Measurements from ENCODE around the gene PTPRF. TPM values are rescaled to one million over a fixed set of nuclear protein-coding genes. Genes with fewer than 3 reads are reported as not detected.
"Not testable (repeated sequence)": the region's sequence is repeated elsewhere in the genome, so short reads cannot be mapped to it uniquely, and the experiment has no call there.

PTPRF gene
- total and polyA plus RNA-seq, 5 donors from 2014 or later, result 0.22 TPM; not detected in 4

DNA sequence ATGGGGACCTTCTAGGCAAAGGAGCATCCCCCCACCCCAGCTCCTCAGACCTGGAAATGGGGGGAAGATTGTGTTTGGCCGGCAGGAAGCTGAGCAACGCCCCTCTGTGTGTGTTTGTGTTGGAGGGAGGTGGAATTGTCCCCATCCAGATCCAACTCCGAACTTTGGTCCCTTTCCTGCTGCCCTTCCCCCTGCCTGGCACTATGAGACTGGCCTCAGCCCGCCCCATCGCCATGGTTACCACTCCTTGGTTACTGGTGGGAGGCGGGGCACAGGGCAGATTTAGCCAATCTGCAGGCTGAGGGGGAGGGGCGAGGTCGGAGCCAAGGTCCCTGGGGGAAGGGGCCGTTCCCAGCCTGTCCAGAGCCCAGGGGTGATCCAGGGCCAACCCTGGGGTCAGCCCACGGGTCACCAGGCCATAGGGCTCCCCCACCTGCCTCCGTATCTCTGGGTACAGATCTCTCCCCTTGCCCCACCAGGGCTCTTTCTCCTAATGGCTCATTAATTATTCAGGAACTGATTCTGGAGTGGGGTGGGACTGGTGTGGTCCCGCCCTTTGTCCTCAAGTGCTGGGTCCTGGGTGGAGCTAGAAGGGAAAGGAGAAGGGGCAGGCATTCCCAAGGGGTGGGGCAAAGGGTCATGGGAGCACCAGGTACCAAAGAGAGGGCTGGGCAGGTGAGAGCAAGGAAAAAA lies 15.2 kb downstream of the PTPRF start:
- no peak overlapping the region for H3K4me3 ChIP-seq (ENCODE audit: low read depth, low read length)
- no peak for ATAC-seq (ENCODE audit: low read depth in 2 of 2)
- DNase-seq, result no peak
- no peak overlapping the region for H3K27ac Mint-ChIP-seq
- no peaks in the 10 kb centered on the region for H3K36me3 Mint-ChIP-seq
- no peak overlapping the region for H3K4me3 Mint-ChIP-seq
- H3K4me1 ChIP-seq (ENCODE audit: control insufficient read depth, insufficient read depth, low read length, poor library complexity, severe bottlenecking), result peaks cover 3% of the 10 kb centered on the region
- no peaks in the 10 kb centered on the region for H3K9me3 Mint-ChIP-seq
- H3K4me1 Mint-ChIP-seq, result peaks cover 0 to 10% (median 4%) of the 10 kb centered on the region in 4 donors
- no peak overlapping the region for H3K27ac ChIP-seq (ENCODE audit: insufficient read depth, low read length, poor library complexity, severe bottlenecking)
- no peaks in the 10 kb centered on the region for H3K27me3 Mint-ChIP-seq
- H3K9me3 ChIP-seq (ENCODE audit: control insufficient read depth in 2 of 2, low read length in 2 of 2), result no peaks in the 10 kb centered on the region
- no peaks in the 10 kb centered on the region for H3K36me3 ChIP-seq (ENCODE audit: control insufficient read depth, insufficient read depth, low read length)
- no peaks in the 10 kb centered on the region for H3K27me3 ChIP-seq (ENCODE audit: control insufficient read depth, insufficient read depth, low read length)

DNA sequence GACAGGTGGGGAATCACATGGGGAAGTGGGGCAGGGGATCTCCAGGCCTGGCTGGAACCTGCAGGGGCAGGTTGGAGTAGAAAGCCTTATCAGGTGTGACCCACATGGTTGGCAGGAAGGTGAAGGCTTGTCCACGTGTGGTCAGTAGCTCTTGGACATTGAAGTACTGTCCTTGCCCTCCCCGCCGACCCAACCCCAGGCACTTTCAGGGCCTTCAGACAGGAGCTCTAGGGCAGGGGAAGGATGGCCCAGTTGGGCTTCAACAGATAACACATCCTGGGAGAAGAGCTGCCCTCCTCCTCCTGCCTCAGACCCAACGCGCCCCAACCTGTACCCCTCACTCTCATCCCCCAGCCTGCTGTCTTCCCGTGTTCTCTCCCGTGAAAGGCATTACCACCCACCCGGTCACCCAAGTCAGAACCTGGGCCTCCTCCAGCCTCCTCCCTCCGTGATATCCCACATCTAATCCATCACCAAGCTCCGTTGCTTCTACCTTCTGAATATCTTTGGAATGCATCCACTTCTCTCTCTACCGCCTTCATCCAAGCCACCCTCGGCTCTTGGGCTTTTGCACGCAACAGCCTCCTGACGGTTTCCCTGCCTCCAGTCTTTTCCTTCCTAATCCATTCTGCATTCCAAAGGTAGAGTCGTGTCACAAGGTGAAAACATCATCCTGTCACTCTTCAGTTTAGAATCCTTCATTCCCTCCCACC lies 15.9 kb downstream of the PTPRF start:
- Mint-ChIP-seq H3K27me3 (no peaks in the 10 kb centered on the region), H3K4me3 (no peak overlapping the region), H3K27ac (no peak overlapping the region), H3K36me3 (no peaks in the 10 kb centered on the region), H3K4me1 (peaks cover 0 to 10% (median 4%) of the 10 kb centered on the region in 4 donors), H3K9me3 (no peaks in the 10 kb centered on the region)
- Histone ChIP-seq H3K27ac (ENCODE audit: insufficient read depth, low read length, poor library complexity, severe bottlenecking) (no peak overlapping the region), H3K27me3 (ENCODE audit: control insufficient read depth, insufficient read depth, low read length) (no peaks in the 10 kb centered on the region), H3K36me3 (ENCODE audit: control insufficient read depth, insufficient read depth, low read length) (no peaks in the 10 kb centered on the region), H3K4me3 (ENCODE audit: low read depth, low read length) (no peak overlapping the region), H3K4me1 (ENCODE audit: control insufficient read depth, insufficient read depth, low read length, poor library complexity, severe bottlenecking) (peaks cover 3% of the 10 kb centered on the region), H3K9me3 (ENCODE audit: control insufficient read depth in 2 of 2, low read length in 2 of 2) (no peaks in the 10 kb centered on the region)
- ATAC-seq (ENCODE audit: low read depth in 2 of 2) (no peak), DNase-seq (no peak)

DNA sequence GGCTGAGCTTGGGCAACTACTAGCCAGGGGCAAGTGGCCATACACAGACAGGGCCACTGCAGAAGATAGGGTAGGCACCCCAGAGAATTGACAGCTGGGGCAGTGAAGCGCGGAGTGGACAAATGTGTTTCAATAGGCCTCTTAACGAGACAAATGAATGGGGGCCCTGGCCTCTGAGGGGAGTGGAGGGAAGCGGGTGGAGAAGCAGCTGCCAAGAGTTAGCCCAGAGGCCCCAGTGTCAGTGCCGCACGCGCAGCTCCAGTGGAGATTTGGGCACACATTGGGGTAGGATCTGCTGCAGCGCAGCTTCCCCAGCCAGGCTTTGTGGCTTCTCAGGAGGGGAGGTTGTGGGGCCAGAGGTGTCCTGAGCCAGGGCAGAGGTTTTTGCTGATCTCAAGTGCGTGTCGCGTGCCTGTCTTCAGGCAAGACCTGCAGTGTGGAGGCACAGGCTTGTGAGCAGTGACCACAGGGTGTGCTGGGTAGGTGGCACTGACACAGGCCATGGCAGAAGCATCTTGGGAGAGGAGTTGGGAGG lies 16.9 kb downstream of the PTPRF start:
- Mint-ChIP-seq H3K9me3 (no peaks in the 10 kb centered on the region), H3K27me3 (peaks cover 7% of the 10 kb centered on the region), H3K4me1 (peaks cover 0 to 10% (median 4%) of the 10 kb centered on the region in 4 donors), H3K4me3 (no peak overlapping the region), H3K36me3 (no peaks in the 10 kb centered on the region), H3K27ac (no peak overlapping the region)
- H3K27me3 ChIP-seq (ENCODE audit: control insufficient read depth, insufficient read depth, low read length), result no peaks in the 10 kb centered on the region
- ATAC-seq (ENCODE audit: low read depth in 2 of 2), result no peak
- H3K36me3 ChIP-seq (ENCODE audit: control insufficient read depth, insufficient read depth, low read length), result no peaks in the 10 kb centered on the region
- H3K27ac ChIP-seq (ENCODE audit: insufficient read depth, low read length, poor library complexity, severe bottlenecking), result no peak overlapping the region
- peaks cover 3% of the 10 kb centered on the region for H3K4me1 ChIP-seq (ENCODE audit: control insufficient read depth, insufficient read depth, low read length, poor library complexity, severe bottlenecking)
- H3K9me3 ChIP-seq (ENCODE audit: control insufficient read depth in 2 of 2, low read length in 2 of 2), result no peaks in the 10 kb centered on the region
- no peak for DNase-seq
- no peak overlapping the region for H3K4me3 ChIP-seq (ENCODE audit: low read depth, low read length)

DNA sequence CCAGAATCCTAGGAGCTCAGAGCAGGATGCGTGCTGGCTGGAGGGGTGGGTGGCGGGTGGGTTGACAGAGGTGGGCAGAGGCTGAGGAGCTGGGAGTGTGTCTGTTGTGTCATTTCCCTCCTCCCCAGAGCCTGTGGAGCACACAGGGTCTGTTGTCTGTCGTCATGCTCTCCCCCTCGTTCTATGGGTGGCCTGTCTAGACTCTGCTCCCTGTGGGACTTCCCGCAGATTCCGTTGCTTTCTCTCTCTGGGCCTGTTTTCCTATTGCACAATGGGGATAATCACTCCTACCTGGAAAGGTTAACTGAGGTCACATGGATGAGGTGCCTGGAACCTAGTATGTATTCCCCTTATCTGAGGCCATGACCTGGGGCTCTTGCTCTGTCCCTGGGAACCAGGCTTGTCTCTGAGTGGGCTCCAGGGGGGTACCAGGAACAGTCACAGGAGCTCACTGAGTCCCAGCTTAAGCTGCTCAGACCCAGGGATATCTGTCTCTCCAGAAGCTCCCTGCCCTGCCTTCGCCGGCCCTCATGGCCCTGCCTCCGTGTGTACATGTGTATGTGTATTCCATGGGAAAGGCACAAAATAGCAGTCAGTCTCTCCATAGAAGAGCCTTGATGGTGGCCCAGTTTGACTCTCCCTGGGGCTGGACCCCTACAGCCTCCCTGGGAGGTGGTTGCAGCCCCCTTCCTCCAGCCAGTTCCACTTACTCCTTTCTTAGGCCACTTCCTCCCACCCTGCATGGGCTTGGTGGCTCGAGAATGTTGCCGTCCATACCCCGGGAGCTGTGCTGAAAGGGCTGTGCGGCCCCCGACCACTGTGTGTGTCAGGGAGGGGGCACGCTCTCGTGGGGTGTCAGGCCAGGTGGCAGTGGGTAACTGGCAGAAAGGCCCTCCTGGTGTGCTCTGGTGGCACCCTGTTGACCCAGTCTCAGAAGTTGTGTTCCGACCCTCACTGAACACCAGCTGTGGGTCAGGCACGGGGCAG lies 17.9 kb downstream of the PTPRF start:
- no peak for ATAC-seq (ENCODE audit: low read depth in 2 of 2)

DNA sequence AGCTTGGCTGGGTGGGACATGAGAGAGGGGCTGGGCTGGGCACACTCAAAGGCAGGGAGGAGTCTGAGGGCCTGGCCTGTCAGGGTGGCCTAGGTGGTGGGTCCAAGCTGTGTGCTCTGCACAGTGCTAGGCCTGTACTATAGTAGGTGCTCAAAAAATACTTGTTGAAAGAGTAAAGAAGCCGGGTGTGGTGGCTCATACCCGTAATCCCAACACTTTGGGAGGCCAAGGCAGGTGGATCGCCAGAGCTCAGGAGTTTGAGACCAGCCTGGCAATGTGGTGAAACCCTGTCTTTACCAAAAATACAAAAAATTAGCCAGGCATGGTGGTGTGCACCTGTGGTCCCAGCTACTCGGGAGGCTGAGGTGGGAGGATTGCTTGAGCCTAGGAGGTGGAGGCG lies 18.7 kb downstream of the PTPRF start:
- not testable (repeated sequence) for H3K27me3 ChIP-seq (ENCODE audit: control insufficient read depth, insufficient read depth, low read length); H3K36me3 Mint-ChIP-seq; H3K27me3 Mint-ChIP-seq; ATAC-seq (ENCODE audit: low read depth in 2 of 2); H3K27ac ChIP-seq (ENCODE audit: insufficient read depth, low read length, poor library complexity, severe bottlenecking); DNase-seq; H3K4me1 ChIP-seq (ENCODE audit: control insufficient read depth, insufficient read depth, low read length, poor library complexity, severe bottlenecking); H3K9me3 ChIP-seq (ENCODE audit: control insufficient read depth in 2 of 2, low read length in 2 of 2); H3K36me3 ChIP-seq (ENCODE audit: control insufficient read depth, insufficient read depth, low read length); H3K4me3 ChIP-seq (ENCODE audit: low read depth, low read length); H3K9me3 Mint-ChIP-seq
- H3K4me3 Mint-ChIP-seq, result peak overlapping the region in 1 of 4 donors; percentile 68
- peaks cover 0 to 11% (median 4%) of the 10 kb centered on the region in 4 donors for H3K4me1 Mint-ChIP-seq
- peak overlapping the region in 1 of 3 donors; percentile 17 for H3K27ac Mint-ChIP-seq

More for the DNA sequence above, 17.9 kb downstream of the PTPRF start:
- H3K4me3 Mint-ChIP-seq, result no peak overlapping the region
- H3K4me3 ChIP-seq (ENCODE audit: low read depth, low read length), result no peak overlapping the region
- H3K27ac Mint-ChIP-seq, result peak overlapping the region in 1 of 3 donors; percentile 17
- H3K36me3 ChIP-seq (ENCODE audit: control insufficient read depth, insufficient read depth, low read length), result no peaks in the 10 kb centered on the region
- peaks cover 0 to 10% (median 4%) of the 10 kb centered on the region in 4 donors for H3K4me1 Mint-ChIP-seq
- no peaks in the 10 kb centered on the region for H3K9me3 ChIP-seq (ENCODE audit: control insufficient read depth in 2 of 2, low read length in 2 of 2)
- H3K27me3 Mint-ChIP-seq, result peaks cover 7% of the 10 kb centered on the region
- DNase-seq, result no peak
- H3K9me3 Mint-ChIP-seq, result no peaks in the 10 kb centered on the region
- H3K27ac ChIP-seq (ENCODE audit: insufficient read depth, low read length, poor library complexity, severe bottlenecking), result no peak overlapping the region
- H3K27me3 ChIP-seq (ENCODE audit: control insufficient read depth, insufficient read depth, low read length), result no peaks in the 10 kb centered on the region
- H3K36me3 Mint-ChIP-seq, result no peaks in the 10 kb centered on the region
- peaks cover 3% of the 10 kb centered on the region for H3K4me1 ChIP-seq (ENCODE audit: control insufficient read depth, insufficient read depth, low read length, poor library complexity, severe bottlenecking)

DNA sequence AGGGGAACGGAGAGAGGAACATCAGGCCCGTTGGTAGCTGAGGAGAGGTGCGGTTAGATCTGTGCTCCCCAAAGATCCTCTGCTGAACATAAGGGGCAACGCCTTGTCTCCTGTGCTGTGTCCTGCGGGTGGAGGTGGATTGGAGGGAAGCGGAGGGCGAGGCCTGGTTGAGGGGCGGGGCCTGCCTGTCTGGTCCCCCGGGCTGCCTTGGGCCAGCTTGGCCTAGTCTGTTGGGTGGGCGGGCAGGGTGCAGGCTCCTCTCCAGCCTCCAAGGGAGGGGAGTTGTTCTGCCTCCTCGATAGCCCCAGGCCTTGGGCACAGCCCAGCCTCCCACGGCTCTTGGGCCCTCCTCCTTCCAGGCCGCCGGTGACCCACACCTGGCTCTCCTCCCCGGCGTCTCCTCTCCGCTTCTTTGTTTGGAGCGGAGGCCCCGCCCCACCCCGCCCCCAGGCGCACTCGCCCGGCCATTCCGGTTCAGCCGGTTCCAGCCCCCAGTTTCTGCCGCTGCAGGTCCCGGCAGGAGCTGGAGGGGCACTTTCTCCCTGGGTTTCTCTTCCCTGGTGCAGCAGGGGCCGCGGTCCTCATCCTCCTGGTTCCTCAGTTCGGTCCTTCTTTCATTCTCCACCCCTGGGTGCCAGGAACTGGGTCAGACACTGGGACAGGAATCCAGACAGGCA lies 19.4 kb downstream of the PTPRF start:
- no peaks in the 10 kb centered on the region for H3K9me3 ChIP-seq (ENCODE audit: control insufficient read depth in 2 of 2, low read length in 2 of 2)
- H3K4me1 ChIP-seq (ENCODE audit: control insufficient read depth, insufficient read depth, low read length, poor library complexity, severe bottlenecking), result peaks cover 3% of the 10 kb centered on the region
- no peak for ATAC-seq (ENCODE audit: low read depth in 2 of 2)
- no peaks in the 10 kb centered on the region for H3K36me3 ChIP-seq (ENCODE audit: control insufficient read depth, insufficient read depth, low read length)
- no peaks in the 10 kb centered on the region for H3K9me3 Mint-ChIP-seq
- H3K4me3 ChIP-seq (ENCODE audit: low read depth, low read length), result no peak overlapping the region
- peaks cover 0 to 13% (median 4%) of the 10 kb centered on the region in 4 donors for H3K4me1 Mint-ChIP-seq
- H3K4me3 Mint-ChIP-seq, result peak overlapping the region in 2 of 4 donors; percentile 17 to 68
- no peaks in the 10 kb centered on the region for H3K36me3 Mint-ChIP-seq
- peaks cover 7% of the 10 kb centered on the region for H3K27me3 Mint-ChIP-seq
- no peak overlapping the region for H3K27ac Mint-ChIP-seq
- H3K27me3 ChIP-seq (ENCODE audit: control insufficient read depth, insufficient read depth, low read length), result no peaks in the 10 kb centered on the region
- peak in 1 of 3 donors; percentile 22 for DNase-seq
- no peak overlapping the region for H3K27ac ChIP-seq (ENCODE audit: insufficient read depth, low read length, poor library complexity, severe bottlenecking)

Data from CD4-positive, CD25-positive, alpha-beta regulatory T cell (primary cell).